Kidney (tissue), 14 donors: Measurements from ENCODE around the gene ACAD8. TPM values are rescaled to one million over a fixed set of nuclear protein-coding genes. Genes with fewer than 3 reads are reported as not detected.

ENCODE experiments used
- DNase-seq, 5 donors: peaks; one replicate each; pipeline ENCODE4 v3.0.0-alpha.2; 2013 to 2020
- FAIRE-seq: peaks from 2 replicates; lab custom pipeline; 2012; peaks lifted over from hg19 to GRCh38; lab: Jason Lieb, UNC
- H3K27ac ChIP-seq, 2 donors: one replicate each; pipeline ENCODE4 v1.7.0; 2013; ENCODE audit warnings: low read depth in 2 of 2, low read length in 2 of 2, inconsistent platforms in 1 of 2
- H3K27me3 ChIP-seq: one replicate; pipeline ENCODE4 v1.7.1; 2013; ENCODE audit warnings: low read length, inconsistent platforms; ENCODE audit not compliant: control insufficient read depth, insufficient read depth
- H3K36me3 ChIP-seq, 3 donors: one replicate each; pipeline versions ENCODE4 v1.7.0 to v1.7.1; 2013; ENCODE audit warnings: low read length in 3 of 3, control low read depth in 1 of 3, inconsistent platforms in 1 of 3; ENCODE audit not compliant: insufficient read depth in 3 of 3, control insufficient read depth in 2 of 3
- H3K4me1 ChIP-seq, 3 donors: one replicate each; pipeline versions ENCODE4 v1.7.0 to v1.7.1; 2013; ENCODE audit warnings: low read length in 3 of 3, inconsistent platforms in 1 of 3, low read depth in 1 of 3; ENCODE audit not compliant: control insufficient read depth in 2 of 3, insufficient read depth in 2 of 3
- H3K4me3 ChIP-seq, 3 donors: one replicate each; pipeline versions ENCODE4 v1.7.0 to v1.8.1; 2013; ENCODE audit warnings: low read length in 3 of 3, control low read depth in 1 of 3, inconsistent platforms in 1 of 3
- H3K9ac ChIP-seq, 3 donors: one replicate each; pipeline versions ENCODE4 v1.7.0 to v1.7.1; 2013; ENCODE audit warnings: low read length in 3 of 3, control low read depth in 1 of 3, inconsistent platforms in 1 of 3
- H3K9me3 ChIP-seq, 3 donors: one replicate each; pipeline versions ENCODE4 v1.7.0 to v1.7.1; 2013; ENCODE audit warnings: low read length in 3 of 3, control low read depth in 1 of 3, inconsistent platforms in 1 of 3; ENCODE audit not compliant: control insufficient read depth in 2 of 3, insufficient read depth in 1 of 3
- intact Hi-C: fragments of 100-400 bp; cut with DNase I; formaldehyde crosslinking; loops from one replicate; pipeline ENCODE4 v1.11.1; 2022
- polyA plus RNA-seq: library from polyadenylated mRNA; stranded (reverse); fragments of 350-450 nt; fragmentation: Illumina TruSeq; extraction: RNeasy Lipid Tissue Mini Kit (QIAGEN cat#74804); gene quantifications from one replicate; pipeline ENCODE4 v1.2.3, GENCODE V29; 2014; ENCODE audit warnings: low read depth, low replicate concordance; ENCODE audit not compliant: insufficient read depth
- total RNA-seq: library from RNA; stranded (reverse); fragmentation: NEBNext Ultra II Directional; extraction: Animal tissue kit (Norgen Biotek cat#: 25700); gene quantifications from one replicate; pipeline ENCODE4 v1.2.1, GENCODE V29; 2021
- TF ChIP-seq, protein P1 (sequence below): IDR thresholded peaks from 3 replicates; pipeline ENCODE4 v1.5.1; 2012; ENCODE audit warnings: mild to moderate bottlenecking, moderate library complexity, borderline replicate concordance; ENCODE audit not compliant: insufficient read depth; ENCODE audit errors: extremely low read depth
- donor health status: control.
- donor health status: control.
- donor health status: control.
- donor health status: control.
- donor health status: control.
- donor health status: DM: yes; HTN: yes; CAD: no.
- donor health status: Normal renal cell carcinoma (clear cell type).

The ACAD8 gene
- total and polyA plus RNA-seq, 2 donors from 2014 or later: 28.1 to 42.1 TPM

GRCh38 chr11:134266841-134267251 lies 13.5 kb downstream of the ACAD8 start:
- Histone ChIP-seq H3K36me3 (peaks cover 0 to 17% (median 11%) of the 10 kb centered on the region in 3 donors), H3K4me1 (no peaks in the 10 kb centered on the region), H3K27ac (no peak overlapping the region), H3K9me3 (no peaks in the 10 kb centered on the region), H3K9ac (no peak overlapping the region), H3K27me3 (no peaks in the 10 kb centered on the region), H3K4me3 (no peak overlapping the region)
- FAIRE-seq: no peak
- intact Hi-C loops: no loop called here
- TF ChIP-seq, protein P1, sequence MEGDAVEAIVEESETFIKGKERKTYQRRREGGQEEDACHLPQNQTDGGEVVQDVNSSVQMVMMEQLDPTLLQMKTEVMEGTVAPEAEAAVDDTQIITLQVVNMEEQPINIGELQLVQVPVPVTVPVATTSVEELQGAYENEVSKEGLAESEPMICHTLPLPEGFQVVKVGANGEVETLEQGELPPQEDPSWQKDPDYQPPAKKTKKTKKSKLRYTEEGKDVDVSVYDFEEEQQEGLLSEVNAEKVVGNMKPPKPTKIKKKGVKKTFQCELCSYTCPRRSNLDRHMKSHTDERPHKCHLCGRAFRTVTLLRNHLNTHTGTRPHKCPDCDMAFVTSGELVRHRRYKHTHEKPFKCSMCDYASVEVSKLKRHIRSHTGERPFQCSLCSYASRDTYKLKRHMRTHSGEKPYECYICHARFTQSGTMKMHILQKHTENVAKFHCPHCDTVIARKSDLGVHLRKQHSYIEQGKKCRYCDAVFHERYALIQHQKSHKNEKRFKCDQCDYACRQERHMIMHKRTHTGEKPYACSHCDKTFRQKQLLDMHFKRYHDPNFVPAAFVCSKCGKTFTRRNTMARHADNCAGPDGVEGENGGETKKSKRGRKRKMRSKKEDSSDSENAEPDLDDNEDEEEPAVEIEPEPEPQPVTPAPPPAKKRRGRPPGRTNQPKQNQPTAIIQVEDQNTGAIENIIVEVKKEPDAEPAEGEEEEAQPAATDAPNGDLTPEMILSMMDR: no peak
- DNase-seq: no peak

DNA sequence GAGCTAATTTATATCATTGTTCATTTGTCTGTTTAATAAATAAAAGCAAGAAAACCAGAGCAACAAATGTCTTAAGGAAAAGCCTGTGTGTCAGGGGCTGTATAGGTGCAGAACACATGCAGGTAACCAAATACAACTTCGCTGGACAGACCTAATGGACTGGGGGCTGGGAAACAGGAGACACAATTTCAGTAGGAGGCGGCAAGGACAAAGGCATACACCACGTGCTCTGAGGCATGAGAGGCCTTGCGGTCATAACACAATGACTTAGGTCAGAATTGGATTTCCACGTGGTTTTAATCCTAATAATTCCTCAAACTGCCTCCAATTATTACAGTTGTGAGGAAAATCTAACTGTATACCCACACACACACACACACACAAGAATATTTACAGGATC lies 14.1 kb downstream of the ACAD8 start:
- intact Hi-C loops: no loop called here
- no peak for FAIRE-seq
- peaks cover 2% of the 10 kb centered on the region for H3K27me3 ChIP-seq
- H3K36me3 ChIP-seq: peaks cover 0 to 10% (median 7%) of the 10 kb centered on the region in 3 donors
- H3K27ac ChIP-seq: no peak overlapping the region
- H3K9me3 ChIP-seq: no peaks in the 10 kb centered on the region
- no peak overlapping the region for H3K9ac ChIP-seq
- no peaks in the 10 kb centered on the region for H3K4me1 ChIP-seq
- TF ChIP-seq, protein P1: no peak
- no peak overlapping the region for H3K4me3 ChIP-seq
- DNase-seq: peak in 1 of 5 donors; percentile 57

DNA sequence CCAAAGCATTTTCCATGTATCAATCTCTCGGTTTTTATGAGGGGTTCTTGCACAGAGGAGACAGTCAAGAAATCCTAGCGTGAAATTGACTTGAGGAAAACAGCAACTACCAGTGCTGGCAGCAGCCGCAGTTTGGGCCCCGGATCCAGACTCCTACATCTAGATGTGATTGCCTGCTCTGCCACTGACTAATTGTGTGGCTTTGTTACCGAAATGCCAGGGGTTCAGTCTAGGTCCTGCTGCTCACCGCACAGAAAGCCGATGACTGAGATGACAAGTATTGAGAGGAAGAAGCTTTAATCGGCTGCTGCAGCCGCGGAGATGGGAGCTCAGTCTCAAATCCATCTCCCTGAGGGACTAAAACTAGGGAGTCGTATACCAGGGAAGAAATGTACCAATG lies 14.6 kb downstream of the ACAD8 start:
- Histone ChIP-seq H3K4me1 (no peaks in the 10 kb centered on the region), H3K9ac (no peak overlapping the region), H3K27ac (no peak overlapping the region), H3K27me3 (peaks cover 3% of the 10 kb centered on the region), H3K36me3 (peaks cover 0 to 7% (median 5%) of the 10 kb centered on the region in 3 donors), H3K4me3 (no peak overlapping the region), H3K9me3 (no peaks in the 10 kb centered on the region)
- intact Hi-C loops: no loop called here
- DNase-seq: no peak
- no peak for FAIRE-seq
- TF ChIP-seq, protein P1: no peak

DNA sequence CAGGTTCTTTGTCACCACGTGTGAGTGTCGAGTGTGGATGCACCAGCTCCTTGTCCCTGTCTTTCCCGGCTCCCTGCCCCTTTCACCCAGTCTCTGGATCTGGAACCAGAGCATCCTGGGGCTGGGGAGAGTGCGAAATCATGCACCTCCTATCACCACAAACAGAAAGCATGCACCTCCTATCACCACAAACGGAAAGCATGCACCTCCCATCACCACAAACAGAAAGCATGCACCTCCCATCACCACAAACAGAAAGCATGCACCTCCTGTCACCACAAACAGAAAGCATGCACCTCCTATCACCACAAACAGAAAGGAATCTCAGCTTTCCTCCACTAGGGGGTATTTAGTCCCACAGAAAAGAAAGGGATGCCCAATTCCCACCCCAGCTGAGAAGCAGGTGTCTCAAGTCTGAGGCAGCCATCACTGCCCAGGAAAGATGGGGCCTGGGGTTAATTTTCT lies 16.9 kb downstream of the ACAD8 start:
- intact Hi-C loops: no loop called here
- TF ChIP-seq, protein P1: no peak
- Histone ChIP-seq H3K36me3 (no peaks in the 10 kb centered on the region), H3K9ac (no peak overlapping the region), H3K4me1 (no peaks in the 10 kb centered on the region), H3K27me3 (peaks cover 15% of the 10 kb centered on the region), H3K27ac (no peak overlapping the region), H3K9me3 (no peaks in the 10 kb centered on the region), H3K4me3 (no peak overlapping the region)
- FAIRE-seq: no peak
- peak in 1 of 5 donors; percentile 23 for DNase-seq
